Measurements from ENCODE around the gene LILRA6. TPM values are rescaled to one million over a fixed set of nuclear protein-coding genes. Genes with fewer than 3 reads are reported as not detected.

Gene LILRA6
- not detected in 2 replicates for total RNA-seq

GRCh38 chr19:54242646-54243045 is at the start of gene LILRA6:
LILRA6 (minus strand) TSS chr19:54242790.

GRCh38 chr19:54281007-54281728 is 38.6 kb upstream of the LILRA6 start, which contains the start of gene LILRB2:
LILRB2 (minus strand) TSS chr19:54281110; CDS start chr19:54280496, 614 bp downstream.

GRCh38 chr19:54257116-54257480 is 14.5 kb upstream of the LILRA6 start, which contains the start of gene LILRB5:
LILRB5 (minus strand) TSS chr19:54257273; CDS start chr19:54257193, 80 bp downstream.

GRCh38 chr19:54222474-54223276 is 19.9 kb downstream of the LILRA6 start, which contains the start of gene LILRB3:
LILRB3 (minus strand) TSS chr19:54223007; CDS start chr19:54222976, 31 bp downstream.

GRCh38 chr19:54191011-54191810 is 51.4 kb downstream of the LILRA6 start, which contains the start of gene TSEN34:
TSEN34 (plus strand) TSS chr19:54191308; CDS start chr19:54191365, 57 bp downstream.

GRCh38 chr19:54189145-54189734 is 53.4 kb downstream of the LILRA6 start, which contains the start of gene MBOAT7:
MBOAT7 (minus strand) TSS chr19:54189580; CDS start chr19:54188508, 1,072 bp downstream.

Other genes starting within 250 kb of the LILRA6 start
- gene VSTM1, start 178.9 kb downstream of the LILRA6 start, total RNA-seq, result not detected in 2 replicates
- not detected in 2 replicates for gene TARM1, start 161.4 kb downstream of the LILRA6 start, total RNA-seq
- under 0.01 TPM in 1 of 2 replicates, not detected in the other for gene OSCAR, start 142.0 kb downstream of the LILRA6 start, total RNA-seq
- gene NDUFA3, start 139.9 kb downstream of the LILRA6 start, total RNA-seq, result 35.5 and 59.8 TPM in 2 replicates
- gene TFPT, start 127.1 kb downstream of the LILRA6 start, total RNA-seq, result 21.9 and 22.0 TPM in 2 replicates
- gene PRPF31, start 127.0 kb downstream of the LILRA6 start, total RNA-seq, result 72.0 and 83.4 TPM in 2 replicates
- 13.3 and 19.5 TPM in 2 replicates for gene CNOT3, start 105.0 kb downstream of the LILRA6 start, total RNA-seq
- 6.1 and 9.4 TPM in 2 replicates for gene LENG1, start 83.1 kb downstream of the LILRA6 start, total RNA-seq
- 0.17 and 0.45 TPM in 2 replicates for gene TMC4, start 69.6 kb downstream of the LILRA6 start, total RNA-seq
- gene MBOAT7, start 53.2 kb downstream of the LILRA6 start, total RNA-seq, result 79.2 and 85.3 TPM in 2 replicates
- gene TSEN34, start 51.5 kb downstream of the LILRA6 start, total RNA-seq, result 90.8 and 109 TPM in 2 replicates
- 2,612 and 2,869 TPM in 2 replicates for gene RPS9, start 41.9 kb downstream of the LILRA6 start, total RNA-seq
- gene LILRB3, start 19.8 kb downstream of the LILRA6 start, total RNA-seq, result not detected in 2 replicates
- not detected in 2 replicates for gene LILRB5, start 14.5 kb upstream of the LILRA6 start, total RNA-seq
- gene LILRB2, start 38.3 kb upstream of the LILRA6 start, total RNA-seq, result not detected in 2 replicates
- gene LILRA5, start 70.4 kb upstream of the LILRA6 start, total RNA-seq, result not detected in 2 replicates
- gene LILRA4, start 96.4 kb upstream of the LILRA6 start, total RNA-seq, result not detected in 2 replicates
- not detected in 2 replicates for gene LAIR1, start 122.1 kb upstream of the LILRA6 start, total RNA-seq
- gene TTYH1, start 172.7 kb upstream of the LILRA6 start, total RNA-seq, result not detected in 2 replicates
- gene LENG8, start 206.4 kb upstream of the LILRA6 start, total RNA-seq, result 30.9 and 31.1 TPM in 2 replicates
- gene LENG9, start 221.0 kb upstream of the LILRA6 start, total RNA-seq, result 5.1 and 5.5 TPM in 2 replicates
- 26.5 and 30.4 TPM in 2 replicates for gene CDC42EP5, start 230.5 kb upstream of the LILRA6 start, total RNA-seq